Measurements from ENCODE around the gene GFOD1. TPM values are rescaled to one million over a fixed set of nuclear protein-coding genes. Genes with fewer than 3 reads are reported as not detected.
A peak's percentile ranks its signal among the peaks of the same experiment; 100 is the strongest.

The GFOD1 gene
- total and polyA plus RNA-seq, 7 donors: 5.9 to 34.2 (median 16.7) TPM

GRCh38 chr6:13400772-13401171 is 86.6 kb downstream of the GFOD1 start:
- intact Hi-C loops (cut with DNase I): loop anchor here in 1 of 2 donors (10.0 kb wide), 1 partner anchor 46 kb away; no protein-coding TSS in a partner anchor
- H3K27ac ChIP-seq: no peak overlapping the region

GRCh38 chr6:13398421-13398994 is 88.9 kb downstream of the GFOD1 start:
- no peak overlapping the region for H3K27ac ChIP-seq
- H3K4me3 ChIP-seq: no peak overlapping the region
- intact Hi-C loops (cut with DNase I): no loop called here
- ATAC-seq: peak in 2 of 4 donors; percentile 32 to 39
- no peaks in the 10 kb centered on the region for H3K9me3 ChIP-seq
- H3K4me1 ChIP-seq: peaks cover 48% of the 10 kb centered on the region
- TF ChIP-seq, protein P1, sequence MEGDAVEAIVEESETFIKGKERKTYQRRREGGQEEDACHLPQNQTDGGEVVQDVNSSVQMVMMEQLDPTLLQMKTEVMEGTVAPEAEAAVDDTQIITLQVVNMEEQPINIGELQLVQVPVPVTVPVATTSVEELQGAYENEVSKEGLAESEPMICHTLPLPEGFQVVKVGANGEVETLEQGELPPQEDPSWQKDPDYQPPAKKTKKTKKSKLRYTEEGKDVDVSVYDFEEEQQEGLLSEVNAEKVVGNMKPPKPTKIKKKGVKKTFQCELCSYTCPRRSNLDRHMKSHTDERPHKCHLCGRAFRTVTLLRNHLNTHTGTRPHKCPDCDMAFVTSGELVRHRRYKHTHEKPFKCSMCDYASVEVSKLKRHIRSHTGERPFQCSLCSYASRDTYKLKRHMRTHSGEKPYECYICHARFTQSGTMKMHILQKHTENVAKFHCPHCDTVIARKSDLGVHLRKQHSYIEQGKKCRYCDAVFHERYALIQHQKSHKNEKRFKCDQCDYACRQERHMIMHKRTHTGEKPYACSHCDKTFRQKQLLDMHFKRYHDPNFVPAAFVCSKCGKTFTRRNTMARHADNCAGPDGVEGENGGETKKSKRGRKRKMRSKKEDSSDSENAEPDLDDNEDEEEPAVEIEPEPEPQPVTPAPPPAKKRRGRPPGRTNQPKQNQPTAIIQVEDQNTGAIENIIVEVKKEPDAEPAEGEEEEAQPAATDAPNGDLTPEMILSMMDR (IDR thresholded peaks at IDR 0.05): no peak
- no peaks in the 10 kb centered on the region for H3K27me3 ChIP-seq (ENCODE audit: insufficient read depth in 3 of 3, low read length in 2 of 3)
- WGBS, 3 donors: 68 to 83% (median 70%) methylated on average over 9 of the region's 9 CpGs
- no peak for DNase-seq
- no peaks in the 10 kb centered on the region for H3K36me3 ChIP-seq (ENCODE audit: insufficient read depth in 1 of 2, low read depth in 1 of 2)

More at GRCh38 chr6:13400772-13401171, 86.6 kb downstream of the GFOD1 start:
- Histone ChIP-seq H3K4me1 (peaks cover 58% of the 10 kb centered on the region), H3K4me3 (no peak overlapping the region), H3K9me3 (no peaks in the 10 kb centered on the region), H3K36me3 (ENCODE audit: insufficient read depth in 1 of 2, low read depth in 1 of 2) (no peaks in the 10 kb centered on the region), H3K27me3 (ENCODE audit: insufficient read depth in 3 of 3, low read length in 2 of 3) (no peaks in the 10 kb centered on the region)
- DNase-seq (no peak), ATAC-seq (no peak)
- TF ChIP-seq, protein P1 (IDR thresholded peaks at IDR 0.05): no peak
- 87 to 94% (median 94%) methylated on average over 3 of the region's 3 CpGs for WGBS, 3 donors

GRCh38 chr6:13398069-13398381 is 89.4 kb downstream of the GFOD1 start:
- DNase-seq (no peak), ATAC-seq (peak in 2 of 4 donors; percentile 12 to 42)
- Histone ChIP-seq H3K27me3 (ENCODE audit: insufficient read depth in 3 of 3, low read length in 2 of 3) (no peaks in the 10 kb centered on the region), H3K9me3 (no peaks in the 10 kb centered on the region), H3K4me3 (no peak overlapping the region), H3K27ac (no peak overlapping the region), H3K36me3 (ENCODE audit: insufficient read depth in 1 of 2, low read depth in 1 of 2) (no peaks in the 10 kb centered on the region), H3K4me1 (peaks cover 46% of the 10 kb centered on the region)
- TF ChIP-seq, protein P1 (IDR thresholded peaks at IDR 0.05): no peak
- intact Hi-C loops (cut with DNase I): no loop called here
- WGBS, 3 donors: 69 to 76% (median 73%) methylated on average over 6 of the region's 6 CpGs

DNA sequence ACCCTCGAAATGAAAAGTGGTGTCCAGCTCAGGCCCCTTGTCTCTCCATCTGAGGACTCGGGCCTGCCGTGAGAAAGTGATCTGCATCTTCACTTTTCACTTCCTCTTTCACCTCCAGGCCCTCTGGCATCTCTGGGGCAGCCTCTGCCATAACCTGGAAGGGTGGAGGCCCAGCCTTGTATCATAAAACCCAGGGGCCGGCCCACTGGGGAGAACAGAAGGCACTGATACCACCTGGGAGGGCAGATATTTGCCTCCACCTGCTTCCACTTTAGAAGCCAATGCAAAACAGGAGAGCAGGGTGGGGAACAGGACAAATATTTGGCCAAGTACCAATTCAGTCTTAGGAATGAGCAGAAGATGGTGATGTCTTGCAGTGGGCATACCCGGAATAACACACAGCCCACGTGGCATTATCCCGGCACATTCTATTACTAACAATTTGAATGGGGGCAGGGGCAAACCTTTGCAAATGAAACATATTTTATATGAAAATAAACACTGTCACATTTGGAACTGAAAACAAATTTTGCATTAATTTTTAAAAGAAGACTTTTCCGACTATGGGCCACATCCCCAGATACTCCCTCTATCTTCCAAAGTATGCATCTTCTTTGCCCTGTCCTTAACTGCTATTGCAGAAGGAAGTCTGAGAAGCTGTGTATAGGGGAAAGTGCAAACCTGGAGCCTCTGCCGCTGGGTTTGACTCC is 89.9 kb downstream of the GFOD1 start:
- H3K9me3 ChIP-seq: no peaks in the 10 kb centered on the region
- H3K4me1 ChIP-seq: peaks cover 46% of the 10 kb centered on the region
- intact Hi-C loops (cut with DNase I): no loop called here
- no peaks in the 10 kb centered on the region for H3K27me3 ChIP-seq (ENCODE audit: insufficient read depth in 3 of 3, low read length in 2 of 3)
- TF ChIP-seq, protein P1 (IDR thresholded peaks at IDR 0.05): no peak
- WGBS, 3 donors: 61 to 67% (median 65%) methylated on average over 9 of the region's 9 CpGs
- ATAC-seq: peak in 1 of 4 donors; percentile 39
- no peaks in the 10 kb centered on the region for H3K36me3 ChIP-seq (ENCODE audit: insufficient read depth in 1 of 2, low read depth in 1 of 2)
- H3K4me3 ChIP-seq: no peak overlapping the region
- H3K27ac ChIP-seq: no peak overlapping the region
- DNase-seq: no peak

All from psoas muscle (tissue), 8 donors.